B cell (primary cell): ENCODE measurements around the gene CD81.

Source experiments
- EZH2 ChIP-seq: IDR thresholded peaks from 2 replicates; pipeline ENCODE4 v1.6.1; 2012; ENCODE audit warnings: borderline replicate concordance, low read depth, mild to moderate bottlenecking, moderate library complexity, low read length; ENCODE audit not compliant: insufficient read depth, poor library complexity, severe bottlenecking
- TF ChIP-seq, protein P1 (sequence below): fragments of 200-600 bp; IDR thresholded peaks from one replicate; pipeline ENCODE4 v1.8.0; 2022; ENCODE audit warnings: antibody characterized with exemption, mild to moderate bottlenecking

DNA sequence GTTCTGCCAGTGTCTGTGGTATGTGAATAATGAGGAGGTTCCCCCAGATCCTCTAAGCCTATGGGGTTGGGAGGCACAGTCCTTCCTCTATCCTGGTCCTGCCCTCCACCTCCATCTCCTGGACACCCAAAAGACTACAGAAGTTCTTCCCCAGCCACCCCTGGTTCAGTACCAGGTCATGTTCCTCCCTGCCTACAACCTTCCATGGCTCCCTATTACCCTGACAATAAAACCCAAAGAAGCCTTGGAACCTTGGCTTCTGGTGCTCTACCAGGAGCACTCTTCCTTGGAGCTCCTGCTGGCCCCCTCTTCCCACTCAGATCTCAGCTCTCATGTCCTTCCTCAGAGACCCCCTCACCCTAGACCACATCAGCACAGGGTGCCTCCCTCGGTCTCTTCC lies 54.3 kb downstream of the CD81 start:
- TF ChIP-seq, protein P1, sequence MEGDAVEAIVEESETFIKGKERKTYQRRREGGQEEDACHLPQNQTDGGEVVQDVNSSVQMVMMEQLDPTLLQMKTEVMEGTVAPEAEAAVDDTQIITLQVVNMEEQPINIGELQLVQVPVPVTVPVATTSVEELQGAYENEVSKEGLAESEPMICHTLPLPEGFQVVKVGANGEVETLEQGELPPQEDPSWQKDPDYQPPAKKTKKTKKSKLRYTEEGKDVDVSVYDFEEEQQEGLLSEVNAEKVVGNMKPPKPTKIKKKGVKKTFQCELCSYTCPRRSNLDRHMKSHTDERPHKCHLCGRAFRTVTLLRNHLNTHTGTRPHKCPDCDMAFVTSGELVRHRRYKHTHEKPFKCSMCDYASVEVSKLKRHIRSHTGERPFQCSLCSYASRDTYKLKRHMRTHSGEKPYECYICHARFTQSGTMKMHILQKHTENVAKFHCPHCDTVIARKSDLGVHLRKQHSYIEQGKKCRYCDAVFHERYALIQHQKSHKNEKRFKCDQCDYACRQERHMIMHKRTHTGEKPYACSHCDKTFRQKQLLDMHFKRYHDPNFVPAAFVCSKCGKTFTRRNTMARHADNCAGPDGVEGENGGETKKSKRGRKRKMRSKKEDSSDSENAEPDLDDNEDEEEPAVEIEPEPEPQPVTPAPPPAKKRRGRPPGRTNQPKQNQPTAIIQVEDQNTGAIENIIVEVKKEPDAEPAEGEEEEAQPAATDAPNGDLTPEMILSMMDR = no peak
- no peak for TF ChIP-seq EZH2
